Left ventricle myocardium inferior (tissue), 1 donor: ENCODE measurements around the gene DLL1. TPM values are rescaled to one million over a fixed set of nuclear protein-coding genes. Genes with fewer than 3 reads are reported as not detected.
A peak's percentile ranks its signal among the peaks of the same experiment; 100 is the strongest.

Source experiments
- DNase-seq: peaks from one replicate; pipeline ENCODE4 v3.0.0-alpha.2; 2020
- H3K27ac ChIP-seq: fragments of 200-600 bp; replicated peaks from 2 replicates; pipeline ENCODE4 v1.8.0; 2021
- H3K27me3 ChIP-seq: fragments of 200-600 bp; 2 replicates; pipeline ENCODE4 v1.8.0; 2021; ENCODE audit warnings: low read depth
- H3K36me3 ChIP-seq: fragments of 200-600 bp; 2 replicates; pipeline ENCODE4 v1.8.0; 2021
- H3K4me1 ChIP-seq: fragments of 200-600 bp; 2 replicates; pipeline ENCODE4 v1.8.0; 2021
- H3K4me3 ChIP-seq: fragments of 200-600 bp; 2 replicates; pipeline ENCODE4 v1.8.0; 2021; ENCODE audit warnings: mild to moderate bottlenecking, moderate library complexity
- H3K9me3 ChIP-seq: fragments of 200-600 bp; replicated peaks from 2 replicates; pipeline ENCODE4 v1.8.0; 2021
- intact Hi-C: fragments of 100-400 bp; cut with micrococcal nuclease; formaldehyde crosslinking; loops from one replicate; pipeline ENCODE4 v1.11.0; 2022
- total RNA-seq: library from RNA; stranded (reverse); fragmentation: NEBNext Ultra II Directional; extraction: Animal tissue kit (Norgen Biotek cat#: 25700); gene quantifications from one replicate; pipeline ENCODE4 v1.2.1, GENCODE V29; 2021
- TF ChIP-seq, protein P1 (sequence below): fragments of 200-600 bp; IDR thresholded peaks from 2 replicates; pipeline ENCODE4 v1.8.0; 2021; ENCODE audit warnings: antibody characterized with exemption, mild to moderate bottlenecking, borderline replicate concordance
- donor health status: DM: no; HTN: yes; CAD: no; lungs with severe emphysema.

The DLL1 gene
- total RNA-seq, 1 donor from 2014 or later = 11.7 TPM

GRCh38 chr6:170307080-170307545, 16.2 kb upstream of the DLL1 start:
- no peaks in the 10 kb centered on the region for H3K27me3 ChIP-seq
- no peaks in the 10 kb centered on the region for H3K9me3 ChIP-seq
- H3K27ac ChIP-seq = peak overlapping the region; percentile 94
- peak overlapping the region; percentile 98 for H3K4me3 ChIP-seq
- intact Hi-C loops = loop anchor here (10.0 kb wide), 1 partner anchor 472 kb away; no protein-coding TSS in a partner anchor
- TF ChIP-seq, protein P1, sequence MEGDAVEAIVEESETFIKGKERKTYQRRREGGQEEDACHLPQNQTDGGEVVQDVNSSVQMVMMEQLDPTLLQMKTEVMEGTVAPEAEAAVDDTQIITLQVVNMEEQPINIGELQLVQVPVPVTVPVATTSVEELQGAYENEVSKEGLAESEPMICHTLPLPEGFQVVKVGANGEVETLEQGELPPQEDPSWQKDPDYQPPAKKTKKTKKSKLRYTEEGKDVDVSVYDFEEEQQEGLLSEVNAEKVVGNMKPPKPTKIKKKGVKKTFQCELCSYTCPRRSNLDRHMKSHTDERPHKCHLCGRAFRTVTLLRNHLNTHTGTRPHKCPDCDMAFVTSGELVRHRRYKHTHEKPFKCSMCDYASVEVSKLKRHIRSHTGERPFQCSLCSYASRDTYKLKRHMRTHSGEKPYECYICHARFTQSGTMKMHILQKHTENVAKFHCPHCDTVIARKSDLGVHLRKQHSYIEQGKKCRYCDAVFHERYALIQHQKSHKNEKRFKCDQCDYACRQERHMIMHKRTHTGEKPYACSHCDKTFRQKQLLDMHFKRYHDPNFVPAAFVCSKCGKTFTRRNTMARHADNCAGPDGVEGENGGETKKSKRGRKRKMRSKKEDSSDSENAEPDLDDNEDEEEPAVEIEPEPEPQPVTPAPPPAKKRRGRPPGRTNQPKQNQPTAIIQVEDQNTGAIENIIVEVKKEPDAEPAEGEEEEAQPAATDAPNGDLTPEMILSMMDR = no peak
- H3K36me3 ChIP-seq = no peaks in the 10 kb centered on the region
- H3K4me1 ChIP-seq = peaks cover 67% of the 10 kb centered on the region
- DNase-seq = no peak

DNA sequence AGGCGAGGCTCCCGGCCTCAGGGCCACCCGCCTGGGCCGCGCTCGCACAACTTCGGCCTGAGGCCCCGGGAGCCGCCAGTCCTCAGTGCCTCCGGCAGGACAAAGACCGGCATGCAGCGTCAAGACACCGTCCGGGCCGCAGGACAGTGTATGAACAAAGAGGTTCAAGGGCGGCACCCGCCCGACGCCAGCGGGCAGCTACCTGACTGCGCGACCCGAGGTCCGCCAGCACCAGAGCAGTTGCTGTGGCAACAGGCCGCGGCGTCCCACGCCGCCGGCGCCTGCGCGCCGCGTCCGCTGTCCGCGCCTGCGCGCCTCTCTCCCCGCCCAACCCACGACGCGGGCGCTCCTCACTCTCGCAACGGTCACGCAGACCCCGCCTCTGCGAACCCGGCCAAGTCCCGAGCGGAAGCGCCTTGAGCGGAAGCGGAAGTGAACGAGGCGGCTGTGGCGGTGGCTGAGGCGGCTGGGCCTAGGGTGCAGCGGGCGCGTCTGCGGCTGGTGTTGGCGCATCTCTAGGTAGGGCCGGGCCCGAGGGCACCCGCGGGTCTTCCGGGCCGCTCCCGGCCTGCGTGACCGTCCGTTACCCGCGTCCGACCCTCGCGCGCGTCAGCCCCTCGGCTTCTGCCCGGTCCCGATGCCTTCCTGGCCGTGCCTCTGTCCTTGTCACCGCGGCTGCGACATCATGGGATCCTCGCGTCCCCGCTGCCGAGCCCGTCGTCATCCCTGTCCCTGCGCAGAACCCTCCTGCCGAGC, 15.6 kb upstream of the DLL1 start, which contains the start of gene FAM120B:
FAM120B (plus strand) TSS at position 435 of the 756 bp plus-strand sequence. CDS start 10,633 bp downstream, outside the sequence.
- intact Hi-C loops = loop anchor here (10.0 kb wide), 1 partner anchor 472 kb away; no protein-coding TSS in a partner anchor
- H3K36me3 ChIP-seq = no peaks in the 10 kb centered on the region
- TF ChIP-seq, protein P1 = no peak
- H3K27ac ChIP-seq = peak within 1 kb of the TSS; percentile 94
- peak within 1 kb of the TSS; percentile 98 for H3K4me3 ChIP-seq
- H3K4me1 ChIP-seq = peaks cover 66% of the 10 kb centered on the region
- H3K9me3 ChIP-seq = no peaks in the 10 kb centered on the region
- no peaks in the 10 kb centered on the region for H3K27me3 ChIP-seq
- peak; percentile 97 for DNase-seq

GRCh38 chr6:170305805-170306323, 15.0 kb upstream of the DLL1 start:
- TF ChIP-seq, protein P1 = no peak
- intact Hi-C loops = loop anchor here (10.0 kb wide), 1 partner anchor 471 kb away; no protein-coding TSS in a partner anchor
- DNase-seq = no peak
- H3K36me3 ChIP-seq = no peaks in the 10 kb centered on the region
- peak overlapping the region; percentile 98 for H3K4me3 ChIP-seq
- peaks cover 60% of the 10 kb centered on the region for H3K4me1 ChIP-seq
- H3K9me3 ChIP-seq = no peaks in the 10 kb centered on the region
- H3K27me3 ChIP-seq = no peaks in the 10 kb centered on the region
- H3K27ac ChIP-seq = peak overlapping the region; percentile 94

- H3K27ac ChIP-seq = no peak overlapping the region
- peaks cover 28% of the 10 kb centered on the region for H3K4me1 ChIP-seq
- intact Hi-C loops = loop anchor here (10.0 kb wide), 1 partner anchor 466 kb away; no protein-coding TSS in a partner anchor
Measured at GRCh38 chr6:170301184-170301583, 10.3 kb upstream of the DLL1 start.

GRCh38 chr6:170298688-170299087, 7.8 kb upstream of the DLL1 start:
- intact Hi-C loops = no loop called here
- Histone ChIP-seq H3K4me3 (no peak overlapping the region), H3K4me1 (peaks cover 33% of the 10 kb centered on the region), H3K36me3 (no peaks in the 10 kb centered on the region), H3K27me3 (peaks cover 39% of the 10 kb centered on the region), H3K27ac (no peak overlapping the region), H3K9me3 (no peaks in the 10 kb centered on the region)
- TF ChIP-seq, protein P1 = no peak
- no peak for DNase-seq

More at GRCh38 chr6:170301184-170301583, 10.3 kb upstream of the DLL1 start:
- Histone ChIP-seq H3K9me3 (no peaks in the 10 kb centered on the region), H3K36me3 (no peaks in the 10 kb centered on the region), H3K4me3 (no peak overlapping the region), H3K27me3 (peaks cover 14% of the 10 kb centered on the region)
- TF ChIP-seq, protein P1 = no peak
- DNase-seq = no peak
